Liver (tissue), 9 donors: ENCODE data around the gene ATR. TPM values are rescaled to one million over a fixed set of nuclear protein-coding genes. Genes with fewer than 3 reads are reported as not detected.
"Not testable (repeated sequence)": the region's sequence is repeated elsewhere in the genome, so short reads cannot be mapped to it uniquely, and the experiment has no call there.

Experiments used
- DNase-seq: peaks from one replicate; pipeline ENCODE4 v3.0.0-alpha.2; 2017; ENCODE audit warnings: low spot score
- H3K27ac ChIP-seq, 2 donors: one replicate each; pipeline ENCODE4 v1.7.0; 2013; ENCODE audit warnings: inconsistent platforms in 2 of 2, low read length in 2 of 2, control low read depth in 1 of 2, low read depth in 1 of 2, mild to moderate bottlenecking in 1 of 2
- H3K27me3 ChIP-seq, 4 donors: one replicate each; pipeline versions ENCODE4 v1.6.1 to v1.7.0; 2013; ENCODE audit warnings: low read length in 3 of 4, inconsistent platforms in 1 of 4, mild to moderate bottlenecking in 1 of 4, moderate library complexity in 1 of 4; ENCODE audit not compliant: control insufficient read depth in 4 of 4, insufficient read depth in 4 of 4
- H3K36me3 ChIP-seq, 4 donors: one replicate each; pipeline versions ENCODE4 v1.6.1 to v1.7.0; 2013; ENCODE audit warnings: low read length in 3 of 4, mild to moderate bottlenecking in 3 of 4, low read depth in 1 of 4, moderate library complexity in 1 of 4; ENCODE audit not compliant: control insufficient read depth in 4 of 4, insufficient read depth in 3 of 4
- H3K4me1 ChIP-seq, 4 donors: one replicate each; pipeline versions ENCODE4 v1.6.1 to v1.7.0; 2013; ENCODE audit warnings: low read length in 3 of 4, mild to moderate bottlenecking in 3 of 4, moderate library complexity in 1 of 4; ENCODE audit not compliant: control insufficient read depth in 4 of 4, insufficient read depth in 4 of 4
- H3K4me3 ChIP-seq, 3 donors: one replicate each; pipeline versions ENCODE4 v1.6.1 to v1.7.0; 2013; ENCODE audit warnings: low read length in 3 of 3, control low read depth in 1 of 3, low read depth in 1 of 3, mild to moderate bottlenecking in 1 of 3
- H3K9ac ChIP-seq, 2 donors: one replicate each; pipeline ENCODE4 v1.7.0; 2013; ENCODE audit warnings: low read length in 2 of 2, mild to moderate bottlenecking in 2 of 2, moderate library complexity in 2 of 2, control low read depth in 1 of 2, low read depth in 1 of 2
- H3K9me3 ChIP-seq, 4 donors: one replicate each; pipeline versions ENCODE4 v1.6.1 to v1.7.0; 2013; ENCODE audit warnings: low read length in 3 of 4; ENCODE audit not compliant: control insufficient read depth in 4 of 4
- ATF3 ChIP-seq: IDR thresholded peaks from 2 replicates; pipeline ENCODE4 v1.6.1; 2016; ENCODE audit warnings: antibody characterized with exemption
- CTCF ChIP-seq: fragments of 150-350 bp; IDR thresholded peaks from 2 replicates; pipeline ENCODE4 v1.5.1; 2017; ENCODE audit warnings: improper control_type of control experiment, low read depth, low read length; ENCODE audit not compliant: missing input control
- EGR1 ChIP-seq, 2 donors: IDR thresholded peaks; 2 replicates each; pipeline ENCODE4 v1.6.1; 2016 to 2018; ENCODE audit warnings: antibody characterized with exemption in 2 of 2, low read depth in 2 of 2
- FOXA1 ChIP-seq: IDR thresholded peaks from 2 replicates; pipeline ENCODE4 v1.6.1; 2016; ENCODE audit warnings: antibody characterized with exemption
- FOXA2 ChIP-seq: IDR thresholded peaks from 2 replicates; pipeline ENCODE4 v1.6.1; 2016; ENCODE audit warnings: antibody characterized with exemption
- GABPA ChIP-seq, 2 donors: IDR thresholded peaks in 1 of 2; conservative IDR thresholded peaks in 1 of 2; 2 replicates each; pipeline ENCODE4 v1.6.1; 2016; ENCODE audit warnings: antibody characterized with exemption in 2 of 2, mild to moderate bottlenecking in 1 of 2, moderate library complexity in 1 of 2
- HNF4A ChIP-seq, 2 donors: conservative IDR thresholded peaks; 2 replicates each; pipeline ENCODE4 v1.6.1; 2016; ENCODE audit warnings: antibody characterized with exemption in 2 of 2, mild to moderate bottlenecking in 2 of 2
- HNF4G ChIP-seq: IDR thresholded peaks from 2 replicates; pipeline ENCODE4 v1.6.1; 2016; ENCODE audit warnings: antibody characterized with exemption
- JUND ChIP-seq, 2 donors: IDR thresholded peaks; 2 replicates each; pipeline ENCODE4 v1.6.1; 2016; ENCODE audit warnings: antibody characterized with exemption in 2 of 2
- MAX ChIP-seq: IDR thresholded peaks from 2 replicates; pipeline ENCODE4 v1.6.1; 2016; ENCODE audit warnings: antibody characterized with exemption
- NR2F2 ChIP-seq: IDR thresholded peaks from 2 replicates; pipeline ENCODE4 v1.6.1; 2016; ENCODE audit warnings: antibody characterized with exemption
- RAD21 ChIP-seq, 2 donors: IDR thresholded peaks; 2 replicates each; pipeline ENCODE4 v1.6.1; 2016; ENCODE audit warnings: antibody characterized with exemption in 2 of 2, mild to moderate bottlenecking in 2 of 2
- REST ChIP-seq: IDR thresholded peaks from 2 replicates; pipeline ENCODE4 v1.6.1; 2016; ENCODE audit warnings: antibody characterized with exemption, mild to moderate bottlenecking
- RXRA ChIP-seq, 2 donors: IDR thresholded peaks; 2 replicates each; pipeline ENCODE4 v1.6.1; 2017 to 2018; ENCODE audit warnings: antibody characterized with exemption in 2 of 2, mild to moderate bottlenecking in 1 of 2
- SP1 ChIP-seq: IDR thresholded peaks from 2 replicates; pipeline ENCODE4 v1.6.1; 2018; ENCODE audit warnings: antibody characterized with exemption, mild to moderate bottlenecking
- TAF1 ChIP-seq: conservative IDR thresholded peaks from 2 replicates; pipeline ENCODE4 v1.6.1; 2016; ENCODE audit warnings: antibody characterized with exemption, mild to moderate bottlenecking
- YY1 ChIP-seq: IDR thresholded peaks from 2 replicates; pipeline ENCODE4 v1.6.1; 2016; ENCODE audit warnings: antibody characterized with exemption, mild to moderate bottlenecking
- ZBTB33 ChIP-seq: IDR thresholded peaks from 2 replicates; pipeline ENCODE4 v1.6.1; 2016; ENCODE audit warnings: antibody characterized with exemption
- WGBS: extraction: QIAGEN DNeasy Blood & Tissue Kit; methylation state at CpG from one replicate; pipeline ENCODE4 v1.1.7; 2013; 5-methylcytosine and 5-hydroxymethylcytosine counted together
- polyA plus RNA-seq, 2 donors: library from polyadenylated mRNA; stranded (reverse) in 1 of 2; unstranded in 1 of 2; fragments of 200-250 nt in 1 of 2; fragments of >200 nt in 1 of 2; fragmentation: Nextera tagmentation in 1 of 2; extraction: Ambion mirVana in 1 of 2; gene quantifications; one replicate each; pipeline versions ENCODE4 v1.2.1 to v1.2.3, GENCODE V29; 2013 to 2015
- total RNA-seq, 2 donors: library from RNA; depleted of rRNA; stranded (reverse); fragments of >200 nt; gene quantifications; one replicate each; pipeline ENCODE4 v1.2.3, GENCODE V29; 2014
- donor health status: healthy.
- donor health status: healthy.
- donor health status: healthy.
- donor health status: healthy.
- donor health status: healthy.

Gene ATR
- total and polyA plus RNA-seq, 4 donors, result 5.0 to 21.5 (median 12.1) TPM

GRCh38 chr3:142444343-142444742 lies 134.2 kb downstream of the ATR start:
- no peaks in the 10 kb centered on the region for H3K9me3 ChIP-seq
- H3K36me3 ChIP-seq, result no peaks in the 10 kb centered on the region
- no peak overlapping the region for H3K4me3 ChIP-seq
- TF ChIP-seq ATF3 (no peak), RXRA (IDR thresholded peaks at IDR 0.05) (no peak), YY1 (no peak), JUND (IDR thresholded peaks at IDR 0.05) (no peak), RAD21 (IDR thresholded peaks at IDR 0.05) (no peak), TAF1 (no peak), MAX (no peak), HNF4G (no peak), EGR1 (IDR thresholded peaks at IDR 0.05; ENCODE audit: low read depth in 2 of 2) (no peak), SP1 (no peak), GABPA (IDR thresholded peaks at IDR 0.05 in 1 of 2, conservative IDR thresholded peaks at IDR 0.05 in 1 of 2) (no peak), CTCF (no peak), FOXA2 (no peak), ZBTB33 (no peak), REST (no peak), NR2F2 (no peak), HNF4A (conservative IDR thresholded peaks at IDR 0.05) (no peak), FOXA1 (no peak)
- WGBS, result 90% methylated on average over 11 of the region's 11 CpGs
- H3K27ac ChIP-seq, result no peak overlapping the region
- H3K27me3 ChIP-seq, result no peaks in the 10 kb centered on the region
- peaks cover 0 to 46% (median 24%) of the 10 kb centered on the region in 4 donors for H3K4me1 ChIP-seq
- H3K9ac ChIP-seq, result no peak overlapping the region
- DNase-seq, result no peak

GRCh38 chr3:142443060-142443459 lies 135.5 kb downstream of the ATR start:
- not testable (repeated sequence) for H3K9ac ChIP-seq, H3K4me3 ChIP-seq, H3K9me3 ChIP-seq, H3K27me3 ChIP-seq, H3K27ac ChIP-seq, H3K36me3 ChIP-seq, DNase-seq
- WGBS, result 95% methylated on average over 12 of the region's 12 CpGs
- peaks cover 0 to 49% (median 20%) of the 10 kb centered on the region in 4 donors for H3K4me1 ChIP-seq
